HepG2 (cell line): ENCODE results near the gene PGP. TPM values are rescaled to one million over a fixed set of nuclear protein-coding genes. Genes with fewer than 3 reads are reported as not detected.

Experiments used
- ATAC-seq: fragments of 200-7000 bp; cut with Tn5 transposase; 3 replicates; pipeline ENCODE4 v1.9.1; 2020; ENCODE audit warnings: mild to moderate bottlenecking, moderate library complexity
- BruUV-seq: library from RNA; stranded (reverse); fragments of 400-500 nt; replicated peaks from 2 replicates; lab custom pipeline; 2021; lab: Mats Ljungman, UMichigan
- CTCF ChIA-PET: fragments of 300-600 bp; formaldehyde crosslinking; extraction: SDS; loops from one replicate; lab custom pipeline; 2021; ENCODE audit warnings: low total read pairs, inconsistent platforms, low intra/inter-chr PET ratio; lab: Yijun Ruan, JAX
- POLR2A ChIA-PET: fragments of 350-600 bp; sonication (Branson Sonifier 250); formaldehyde crosslinking; loops from one replicate; lab custom pipeline; 2020; ENCODE audit warnings: antibody characterized with exemption, inconsistent platforms; lab: Yijun Ruan, JAX
- DNase-seq: peaks from one replicate; pipeline ENCODE4 v3.0.0-alpha.2; 2015; ENCODE audit warnings: low spot score
- FAIRE-seq: peaks from 3 replicates; lab custom pipeline; 2011; peaks lifted over from hg19 to GRCh38; lab: Jason Lieb, UNC
- H2AFZ ChIP-seq: one replicate; pipeline ENCODE4 v1.6.1; 2011; ENCODE audit warnings: low read length, inconsistent platforms
- H3K27ac ChIP-seq: fragments of 300-600 bp; 3 replicates; pipeline ENCODE4 v1.8.0; 2011; ENCODE audit warnings: mixed run types, mild to moderate bottlenecking, mixed read lengths, low read length, inconsistent platforms; ENCODE audit not compliant: insufficient read depth; ENCODE audit errors: extremely low read length
- H3K27me3 ChIP-seq, 2 experiments: fragments of 200-600 bp in 1 of 2; 2 replicates in 1 of 2; 3 replicates in 1 of 2; pipeline versions ENCODE4 v1.6.0 to v1.8.0; 2011; ENCODE audit warnings: low read length in 2 of 2, mild to moderate bottlenecking in 2 of 2, moderate library complexity in 2 of 2, inconsistent platforms in 1 of 2; ENCODE audit not compliant: insufficient read depth in 2 of 2, control insufficient read depth in 1 of 2
- H3K36me3 ChIP-seq, 2 experiments: fragments of 200-600 bp in 1 of 2; replicated peaks in 1 of 2; 2 replicates in 1 of 2; 3 replicates in 1 of 2; pipeline versions ENCODE4 v1.5.1 to v1.8.0; 2011; ENCODE audit warnings: low read length in 2 of 2, inconsistent platforms in 1 of 2; ENCODE audit not compliant: insufficient read depth in 2 of 2, control insufficient read depth in 1 of 2
- H3K4me1 ChIP-seq: 2 replicates; pipeline ENCODE4 v1.5.1; 2012; ENCODE audit warnings: low read length, inconsistent platforms; ENCODE audit not compliant: insufficient read depth
- H3K4me2 ChIP-seq: 2 replicates; pipeline ENCODE4 v1.6.0; 2011; ENCODE audit warnings: low read depth, low read length, inconsistent platforms
- H3K4me3 ChIP-seq, 3 experiments: fragments of 200-600 bp in 1 of 3; sonication (generic), shearing (Covaris generic) in 1 of 3; replicated peaks in 1 of 3; 2 replicates each; pipeline ENCODE4 v1.5.1; 2011 to 2016; ENCODE audit warnings: low read length in 3 of 3, inconsistent platforms in 2 of 3, low read depth in 2 of 3, mild to moderate bottlenecking in 2 of 3, control low read depth in 1 of 3, mixed read lengths in 1 of 3; ENCODE audit not compliant: insufficient read depth in 1 of 3
- H3K79me2 ChIP-seq: one replicate; pipeline ENCODE4 v1.6.1; 2011; ENCODE audit warnings: low read length, inconsistent platforms; ENCODE audit not compliant: insufficient read depth
- H3K9ac ChIP-seq: 2 replicates; pipeline ENCODE4 v1.6.0; 2011; ENCODE audit warnings: mild to moderate bottlenecking, low read depth, low read length, inconsistent platforms; ENCODE audit not compliant: insufficient read depth
- H3K9me3 ChIP-seq: 2 replicates; pipeline ENCODE4 v1.5.1; 2012; ENCODE audit warnings: mild to moderate bottlenecking, low read length
- H4K20me1 ChIP-seq: 2 replicates; pipeline ENCODE4 v1.6.0; 2011; ENCODE audit warnings: inconsistent platforms, mild to moderate bottlenecking, low read length, moderate library complexity; ENCODE audit not compliant: insufficient read depth
- CTCF ChIP-seq: sonication (generic); formaldehyde crosslinking; IDR thresholded peaks from 2 replicates; pipeline ENCODE4 v1.5.0; 2020; ENCODE audit warnings: mild to moderate bottlenecking, missing genetic modification reagents, moderate library complexity
- IKZF1 ChIP-seq: fragments of 450-650 bp; IDR thresholded peaks from 2 replicates; pipeline ENCODE4 v1.7.1; 2016
- ZBTB33 ChIP-seq: sonication (generic); formaldehyde crosslinking; IDR thresholded peaks from 2 replicates; pipeline ENCODE4 v1.4.0; 2020; ENCODE audit warnings: missing genetic modification reagents
- ZNF713 ChIP-seq: sonication (generic); formaldehyde crosslinking; IDR thresholded peaks from 2 replicates; pipeline ENCODE4 v1.4.0; 2020; ENCODE audit warnings: mild to moderate bottlenecking, missing genetic modification reagents
- WGBS: methylation state at CpG from one replicate; pipeline ENCODE4 v1.1.6; 2017; ENCODE audit warnings: low lambda C conversion rate; 5-methylcytosine and 5-hydroxymethylcytosine counted together
- in situ Hi-C: cut with HindIII; loops from 2 replicates; pipeline ENCODE4 v1.10.0; 2017; ENCODE audit warnings: low pct_unique_long_range_greater_than_20kb; ENCODE audit not compliant: extremely low pct_ligation_motif_present
- intact Hi-C: fragments of 100-400 bp; cut with micrococcal nuclease; formaldehyde crosslinking; loops from one replicate; pipeline ENCODE4 v1.10.0; 2022; ENCODE audit not compliant: unreplicated experiment
- polyA plus RNA-seq, 8 experiments: library from polyadenylated mRNA; depleted of rRNA in 3 of 8; stranded (reverse) in 7 of 8; unstranded in 1 of 8; fragments of >200 nt; fragmentation: Illumina TruSeq in 4 of 8; extraction: Trizol in 4 of 8; gene quantifications; 2 replicates each; pipeline versions ENCODE4 v1.2.1 to v1.2.3, GENCODE V29; 2011 to 2016; ENCODE audit warnings: low read depth in 4 of 8, missing spikeins in 1 of 8, mixed read lengths in 1 of 8; ENCODE audit not compliant: insufficient read depth in 1 of 8
- total RNA-seq, 5 experiments: library from RNA; depleted of rRNA; stranded (reverse); fragments of >200 nt; fragmentation: Illumina TruSeq; extraction: Trizol; gene quantifications; 2 replicates each; pipeline ENCODE4 v1.2.3, GENCODE V29; 2016; ENCODE audit warnings: low read depth in 1 of 5

Gene PGP
- total and polyA plus RNA-seq, 2 of the 13 experiments (the other 11 are each of a cell fraction or from before 2014, with no cell fraction given): 7.3 to 18.3 TPM

GRCh38 chr16:2191446-2191706, 23.3 kb downstream of the PGP start:
- no peak for ATAC-seq
- ChIA-PET CTCF (no interaction called here), POLR2A (interaction anchor here (0.9 to 3.5 kb wide), 2 partner anchors 36 to 60 kb away, joined by 3 to 29 read pairs; partner anchors contain the start of genes ECI1 and TRAF7)
- Histone ChIP-seq H3K9ac (no peak overlapping the region), H3K27me3 (0 out of 5 replicates have a peak, but pooled peaks cover 0 to 5% of the 10 kb centered on the region in 2 experiments), H3K36me3 (no peaks in the 10 kb centered on the region), H2AFZ (no peak overlapping the region), H3K4me2 (peak overlapping the region; percentile 61; the same call in 1 of the 2 replicates), H3K4me1 (peaks cover 53% of the 10 kb centered on the region), H3K9me3 (no peaks in the 10 kb centered on the region), H3K4me3 (peak overlapping the region in 1 of 3 experiments; percentile 45; a peak in 1 of 6 replicates), H3K27ac (no peak overlapping the region), H3K79me2 (no peaks in the 10 kb centered on the region), H4K20me1 (no peaks in the 10 kb centered on the region)
- WGBS: 0% methylated on average over 1 of the region's 11 CpGs
- no TSS peak for BruUV-seq
- intact Hi-C loops (no loop called here), in situ Hi-C loops (no loop called here)
- FAIRE-seq: no peak
- TF ChIP-seq ZBTB33 (CRISPR knock-in tag) (peak; percentile 78), CTCF (CRISPR knock-in tag) (0 out of 2 replicates have a peak, but pooled peaks have one; percentile 8), ZNF713 (0 out of 2 replicates have a peak, but pooled peaks have one; percentile 16), IKZF1 (no peak)
- DNase-seq: no peak
